Mononuclear cell (primary cell): Measurements from ENCODE around the gene SMYD3. TPM values are rescaled to one million over a fixed set of nuclear protein-coding genes. Genes with fewer than 3 reads are reported as not detected.

ENCODE experiments used
- H3K27me3 ChIP-seq: 2 replicates; pipeline ENCODE4 v1.6.0; 2011; ENCODE audit warnings: low read length, control low read depth; ENCODE audit not compliant: insufficient read depth
- H3K4me1 ChIP-seq: 2 replicates; pipeline ENCODE4 v1.5.1; 2011; ENCODE audit warnings: mild to moderate bottlenecking, low read length, control low read depth; ENCODE audit not compliant: insufficient read depth
- H3K4me3 ChIP-seq: 2 replicates; pipeline ENCODE4 v1.5.1; 2011; ENCODE audit warnings: mild to moderate bottlenecking, low read length, moderate library complexity
- H3K9me3 ChIP-seq: 2 replicates; pipeline ENCODE4 v1.5.1; 2011; ENCODE audit warnings: low read depth, mild to moderate bottlenecking, control low read depth, low read length
- total RNA-seq: library from RNA; depleted of rRNA; stranded (reverse); fragments of >200 nt; gene quantifications from one replicate; pipeline ENCODE4 v1.2.3, GENCODE V29; 2012

SMYD3 gene
- total RNA-seq, 1 donor, result 18.2 TPM

DNA sequence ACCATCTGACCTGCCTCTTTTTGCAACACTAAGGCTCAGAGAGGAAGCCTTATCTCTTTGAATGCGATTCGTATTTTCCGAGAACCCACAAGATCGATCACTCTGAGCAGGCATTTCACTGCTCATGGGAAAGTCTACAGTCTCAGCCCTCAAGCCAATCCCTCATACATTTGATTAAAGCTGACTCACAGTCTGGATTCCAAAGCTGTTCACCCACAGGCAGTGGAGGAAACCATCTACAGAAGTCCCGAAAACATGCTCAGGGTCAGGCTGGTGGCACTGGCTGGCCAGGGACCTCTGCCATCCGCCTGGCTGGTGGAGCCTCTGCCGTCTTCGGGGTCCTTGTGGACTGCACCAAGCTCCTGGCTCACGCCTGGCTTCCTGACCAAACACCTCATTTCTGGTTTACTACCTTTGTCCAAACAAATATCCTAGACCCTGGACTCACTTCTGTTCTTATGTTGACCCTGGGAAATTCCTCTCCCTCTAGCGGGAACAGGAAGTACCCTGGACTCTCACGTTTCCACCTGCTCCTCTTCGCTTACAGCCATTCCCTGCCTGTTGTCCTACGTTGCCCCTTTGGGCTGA lies 650.0 kb downstream of the SMYD3 start:
- H3K27me3 ChIP-seq, result no peaks in the 10 kb centered on the region
- no peaks in the 10 kb centered on the region for H3K4me1 ChIP-seq
- H3K9me3 ChIP-seq, result no peaks in the 10 kb centered on the region
- no peak overlapping the region for H3K4me3 ChIP-seq

DNA sequence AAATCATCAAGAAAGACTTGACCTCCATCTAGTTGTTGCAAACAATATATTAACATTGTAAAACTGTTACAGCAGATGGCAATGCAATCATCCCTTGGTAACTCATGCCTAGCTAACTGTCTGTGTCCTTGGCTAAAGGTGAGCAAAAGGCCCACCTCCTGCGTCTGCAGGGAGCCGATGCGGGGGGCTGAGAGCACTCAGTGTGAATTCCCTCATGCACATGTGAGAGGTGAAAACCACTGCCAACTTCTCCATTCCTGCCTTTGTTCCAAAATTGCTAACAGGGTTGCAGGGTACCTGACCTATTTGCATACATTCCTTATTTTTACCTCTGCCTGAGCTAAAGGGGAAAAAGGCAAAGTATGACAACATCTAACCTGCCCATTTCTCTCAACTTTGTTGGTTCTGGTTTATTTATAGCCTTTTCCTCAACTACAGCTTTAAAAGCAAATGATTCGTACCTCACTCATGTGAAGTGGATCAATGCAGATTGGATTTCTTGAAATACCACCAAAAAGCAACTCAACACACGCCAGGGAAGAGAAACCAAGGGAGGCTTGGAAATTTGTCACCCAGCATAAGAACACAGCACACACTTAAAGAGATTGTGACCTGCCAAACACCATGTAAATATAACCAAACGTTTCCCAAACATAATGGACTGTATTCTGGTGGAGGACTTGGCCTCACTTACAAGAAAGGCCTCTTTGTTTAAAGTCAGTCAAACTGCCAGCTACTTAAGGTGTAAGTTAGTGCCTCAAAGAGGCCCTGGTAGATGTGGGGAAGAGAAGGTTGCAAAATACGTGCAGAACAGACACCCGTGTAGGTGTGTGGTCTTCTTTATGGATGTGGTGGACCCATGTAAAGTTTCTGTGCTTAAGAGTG lies 651.0 kb downstream of the SMYD3 start:
- Histone ChIP-seq H3K27me3 (no peaks in the 10 kb centered on the region), H3K4me3 (no peak overlapping the region), H3K4me1 (no peaks in the 10 kb centered on the region), H3K9me3 (no peaks in the 10 kb centered on the region)

DNA sequence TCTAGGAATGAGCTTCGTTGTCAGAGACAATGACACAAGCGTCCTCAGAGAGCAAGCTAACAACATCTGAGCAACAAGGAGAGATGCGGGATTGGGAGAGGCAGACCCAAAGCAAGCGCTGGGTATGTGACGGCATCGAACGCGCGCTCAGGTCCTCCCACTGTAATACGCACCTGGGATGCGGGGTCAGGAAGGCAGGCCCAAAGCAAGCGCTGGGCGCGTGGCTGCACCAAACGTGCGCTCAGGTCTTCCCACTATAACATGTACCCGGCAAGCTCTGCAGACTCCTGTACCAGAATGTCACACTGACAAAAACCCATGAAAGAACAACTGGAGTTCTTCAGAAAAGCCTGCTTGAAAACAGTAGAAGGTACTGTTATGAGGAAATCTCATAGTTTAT lies 653.8 kb downstream of the SMYD3 start:
- Histone ChIP-seq H3K4me1 (no peaks in the 10 kb centered on the region), H3K9me3 (no peaks in the 10 kb centered on the region), H3K4me3 (no peak overlapping the region), H3K27me3 (no peaks in the 10 kb centered on the region)

DNA sequence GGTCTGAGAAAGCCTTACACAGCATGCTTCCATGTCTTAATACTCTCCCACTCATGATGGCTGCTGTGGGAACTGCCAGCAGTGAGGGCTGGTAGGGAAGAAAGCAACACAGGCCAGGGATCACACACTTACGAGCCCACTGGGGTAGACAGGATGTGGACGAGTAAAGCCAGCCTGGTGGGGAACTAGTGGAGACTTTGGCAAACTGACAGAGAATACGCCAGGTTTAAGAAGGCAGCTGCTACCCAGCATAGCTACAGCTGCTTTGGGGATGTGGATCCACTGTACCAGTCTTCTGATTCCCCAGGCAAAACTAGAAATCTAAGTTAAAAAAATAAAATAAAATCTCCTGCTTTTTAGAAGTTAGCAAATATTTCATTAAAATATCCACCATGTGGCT lies 664.0 kb downstream of the SMYD3 start:
- H3K9me3 ChIP-seq, result no peaks in the 10 kb centered on the region
- no peaks in the 10 kb centered on the region for H3K27me3 ChIP-seq

DNA sequence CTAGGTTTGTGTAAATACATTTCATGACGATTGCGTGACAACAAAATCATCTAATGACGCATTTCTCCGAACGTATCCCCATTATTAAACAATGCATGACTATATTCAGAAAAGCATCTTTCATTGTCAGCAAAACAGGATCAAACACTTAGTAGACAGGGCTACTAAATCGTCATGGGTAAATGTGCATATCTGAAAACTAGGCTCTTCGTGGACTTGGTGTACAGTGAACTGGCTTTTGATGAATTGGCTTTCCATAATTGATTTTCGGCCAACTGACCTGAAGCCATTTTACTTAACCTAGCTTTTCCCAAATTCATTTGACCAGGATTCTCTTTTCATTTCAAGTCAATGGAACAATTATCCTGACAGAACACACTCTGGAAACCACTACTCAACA lies 665.0 kb downstream of the SMYD3 start:
- Histone ChIP-seq H3K4me3 (no peak overlapping the region), H3K9me3 (no peaks in the 10 kb centered on the region), H3K4me1 (no peaks in the 10 kb centered on the region), H3K27me3 (no peaks in the 10 kb centered on the region)

More for the DNA sequence above, 664.0 kb downstream of the SMYD3 start:
- Histone ChIP-seq H3K4me3 (no peak overlapping the region), H3K4me1 (no peaks in the 10 kb centered on the region)

DNA sequence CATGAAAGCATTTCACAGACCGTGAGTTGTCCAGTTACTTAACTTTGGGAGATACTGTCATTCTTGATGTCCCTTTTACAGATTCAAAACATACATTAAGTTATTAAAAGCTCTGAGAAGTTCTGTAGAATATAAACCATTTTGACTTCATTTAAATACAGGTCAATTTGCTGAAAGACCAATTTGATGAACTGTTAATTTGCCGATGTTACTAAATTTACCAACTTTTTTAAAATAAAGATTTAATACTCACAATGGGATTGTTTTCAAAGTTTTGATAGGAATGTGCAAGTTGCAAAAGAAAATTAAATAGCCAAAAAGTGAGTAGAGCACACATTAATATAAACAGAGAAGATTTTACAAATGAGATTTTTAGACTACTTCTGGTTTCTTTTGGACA lies 666.1 kb downstream of the SMYD3 start:
- H3K4me3 ChIP-seq, result no peak overlapping the region
- H3K4me1 ChIP-seq, result no peaks in the 10 kb centered on the region
- no peaks in the 10 kb centered on the region for H3K27me3 ChIP-seq
- H3K9me3 ChIP-seq, result no peaks in the 10 kb centered on the region

DNA sequence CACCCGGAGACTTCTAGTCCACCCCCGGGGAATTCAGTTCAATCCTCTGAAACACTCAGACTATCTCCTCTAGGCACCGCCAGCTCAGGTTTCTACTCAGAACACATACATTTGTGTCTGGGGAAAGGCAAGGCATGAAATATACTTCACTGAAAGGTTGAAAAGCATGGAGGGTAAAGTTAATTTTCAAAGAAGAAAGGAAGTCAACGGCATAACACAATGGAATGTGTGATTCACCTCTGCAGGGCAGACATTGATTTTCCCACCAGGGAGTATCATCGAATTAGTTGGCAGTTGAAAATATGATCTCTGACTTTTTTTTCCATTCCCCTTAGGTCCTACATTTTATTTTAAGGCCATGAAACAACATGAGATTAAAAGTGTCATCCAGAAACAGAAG lies 669.4 kb downstream of the SMYD3 start:
- Histone ChIP-seq H3K9me3 (no peaks in the 10 kb centered on the region), H3K4me3 (no peak overlapping the region), H3K4me1 (no peaks in the 10 kb centered on the region)

DNA sequence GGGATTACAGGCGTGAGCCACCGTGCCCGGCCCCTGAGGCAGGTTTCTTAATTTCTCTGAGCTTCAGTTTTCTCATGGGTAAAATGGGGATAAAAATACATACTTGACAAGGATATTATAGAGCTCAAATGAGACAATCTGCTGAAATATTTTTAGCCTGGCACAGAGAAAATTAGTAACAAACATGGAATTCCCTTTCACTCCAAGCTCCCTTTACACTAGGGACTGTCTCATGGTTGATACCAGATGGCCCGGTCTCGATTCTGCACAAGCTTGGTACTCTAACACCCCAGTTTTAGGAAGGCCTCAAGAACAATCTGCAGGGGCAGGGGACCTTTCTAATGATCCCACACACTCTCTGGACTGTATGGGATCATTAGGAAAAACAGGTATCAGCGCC lies 671.7 kb downstream of the SMYD3 start:
- no peaks in the 10 kb centered on the region for H3K4me1 ChIP-seq

More for the DNA sequence above, 669.4 kb downstream of the SMYD3 start:
- no peaks in the 10 kb centered on the region for H3K27me3 ChIP-seq

DNA sequence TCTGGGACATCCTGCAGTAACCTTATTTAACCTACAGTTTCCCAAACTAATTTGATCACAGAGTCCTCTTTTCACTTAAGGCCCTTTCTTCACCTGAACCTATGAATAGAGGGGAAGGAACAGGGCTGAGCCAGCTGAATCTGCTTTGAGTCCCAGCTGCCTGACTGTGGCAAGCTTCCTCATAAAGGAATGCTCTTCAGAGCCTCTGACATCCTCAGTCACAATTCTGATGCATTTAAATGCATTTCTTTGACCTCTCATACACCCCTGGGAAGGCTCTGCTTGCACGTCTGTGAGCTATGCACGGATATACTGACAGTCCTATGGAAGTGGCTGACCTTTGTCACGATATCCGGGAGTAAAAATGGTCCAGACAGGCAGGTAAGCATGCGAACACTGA lies 673.1 kb downstream of the SMYD3 start:
- Histone ChIP-seq H3K9me3 (no peaks in the 10 kb centered on the region), H3K4me1 (no peaks in the 10 kb centered on the region), H3K27me3 (no peaks in the 10 kb centered on the region), H3K4me3 (no peak overlapping the region)

More for the DNA sequence above, 671.7 kb downstream of the SMYD3 start:
- Histone ChIP-seq H3K27me3 (no peaks in the 10 kb centered on the region), H3K4me3 (no peak overlapping the region), H3K9me3 (no peaks in the 10 kb centered on the region)

DNA sequence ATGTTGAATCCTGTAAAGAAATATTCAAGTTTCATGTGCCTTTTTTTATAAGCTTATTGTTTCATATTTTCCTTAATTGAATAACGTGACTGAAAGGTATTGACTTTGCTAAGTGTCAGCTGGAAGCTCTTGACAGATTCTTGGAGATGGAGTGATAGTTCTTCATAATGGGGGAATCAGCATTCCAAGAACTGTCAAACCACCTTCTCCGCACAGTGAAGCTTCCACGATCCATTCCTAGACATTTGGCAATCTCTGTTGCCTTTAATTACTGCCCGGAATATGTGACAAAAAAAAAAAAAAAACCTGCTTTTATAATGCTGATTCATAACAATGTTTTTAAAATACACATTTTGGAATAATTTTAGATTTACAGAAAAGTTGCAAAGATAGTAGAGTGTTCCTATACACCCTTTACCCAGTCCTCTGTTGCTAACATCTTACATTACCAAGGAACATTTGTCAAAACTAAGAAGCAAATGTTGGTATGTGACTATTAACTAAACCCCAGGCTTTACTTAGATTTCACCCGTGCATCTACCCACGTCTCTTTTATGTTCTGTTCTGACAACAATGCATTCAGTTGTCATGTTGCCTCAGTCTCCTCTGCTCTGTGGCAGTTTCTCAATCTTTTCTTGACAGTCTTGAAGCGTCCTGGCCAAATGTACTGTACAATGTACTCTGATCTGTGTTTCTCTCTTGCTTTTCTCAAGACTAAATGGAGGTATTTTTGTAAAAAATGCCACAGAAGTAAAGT lies 674.1 kb downstream of the SMYD3 start:
- Histone ChIP-seq H3K4me3 (no peak overlapping the region), H3K27me3 (no peaks in the 10 kb centered on the region), H3K9me3 (no peaks in the 10 kb centered on the region), H3K4me1 (no peaks in the 10 kb centered on the region)

DNA sequence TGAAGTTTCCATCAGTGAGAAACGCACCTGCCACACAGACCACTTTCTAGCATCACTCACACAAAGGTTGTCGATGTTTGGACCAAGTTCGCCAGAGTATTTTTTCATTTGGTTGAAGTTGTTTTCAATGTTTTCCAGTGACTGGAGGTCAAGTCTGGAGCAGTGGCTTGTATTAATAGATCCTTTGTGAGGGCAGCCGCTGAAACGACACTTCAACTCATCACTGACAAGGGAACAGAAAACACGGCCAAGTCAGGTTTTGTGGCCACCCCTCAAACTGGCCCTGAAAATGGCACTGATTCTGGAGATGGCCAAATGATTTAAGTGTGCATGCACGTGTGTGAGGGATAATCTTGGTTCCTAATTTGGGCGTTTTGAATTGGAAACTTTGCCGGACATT lies 675.6 kb downstream of the SMYD3 start:
- Histone ChIP-seq H3K9me3 (no peaks in the 10 kb centered on the region), H3K27me3 (no peaks in the 10 kb centered on the region), H3K4me1 (no peaks in the 10 kb centered on the region), H3K4me3 (no peak overlapping the region)

DNA sequence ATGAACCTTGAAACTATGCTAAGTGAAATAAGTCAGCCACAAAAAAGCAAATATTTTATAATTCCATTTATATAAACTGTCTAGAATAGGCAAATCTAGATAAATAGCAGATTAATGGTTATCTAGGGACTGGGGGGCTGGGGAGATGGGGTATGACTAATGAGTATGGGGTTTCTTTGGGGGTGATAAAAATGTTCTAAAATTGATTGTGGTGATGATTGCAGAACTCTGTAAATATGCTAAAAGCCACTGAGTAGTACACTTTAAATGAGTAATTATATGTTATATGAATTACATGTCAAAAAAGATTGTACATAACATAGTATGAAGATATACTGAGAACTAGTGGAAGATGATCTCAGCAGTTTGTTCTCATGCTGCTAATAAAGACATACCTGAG lies 677.3 kb downstream of the SMYD3 start:
- no peaks in the 10 kb centered on the region for H3K9me3 ChIP-seq
- H3K27me3 ChIP-seq, result no peaks in the 10 kb centered on the region
- H3K4me1 ChIP-seq, result no peaks in the 10 kb centered on the region
- H3K4me3 ChIP-seq, result no peak overlapping the region

DNA sequence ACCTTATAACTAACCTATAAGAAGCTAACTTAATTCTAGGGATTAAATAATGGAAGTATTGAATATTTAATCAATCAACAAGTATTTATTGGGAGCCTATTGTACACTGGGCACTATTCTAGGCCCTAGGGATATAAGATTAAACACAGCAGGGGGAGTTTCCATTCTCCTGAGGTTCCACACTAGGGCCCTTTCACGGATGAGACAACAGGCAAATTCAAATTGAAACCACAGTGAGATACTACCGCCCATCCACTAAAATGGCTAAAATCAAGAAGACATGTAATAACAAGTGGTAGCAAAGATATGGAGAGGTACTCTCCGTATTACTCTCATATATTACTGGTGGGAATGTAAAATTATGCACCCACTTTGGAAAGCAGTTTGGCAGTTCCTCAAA lies 677.9 kb downstream of the SMYD3 start:
- Histone ChIP-seq H3K4me1 (no peaks in the 10 kb centered on the region), H3K27me3 (no peaks in the 10 kb centered on the region), H3K4me3 (no peak overlapping the region), H3K9me3 (no peaks in the 10 kb centered on the region)

DNA sequence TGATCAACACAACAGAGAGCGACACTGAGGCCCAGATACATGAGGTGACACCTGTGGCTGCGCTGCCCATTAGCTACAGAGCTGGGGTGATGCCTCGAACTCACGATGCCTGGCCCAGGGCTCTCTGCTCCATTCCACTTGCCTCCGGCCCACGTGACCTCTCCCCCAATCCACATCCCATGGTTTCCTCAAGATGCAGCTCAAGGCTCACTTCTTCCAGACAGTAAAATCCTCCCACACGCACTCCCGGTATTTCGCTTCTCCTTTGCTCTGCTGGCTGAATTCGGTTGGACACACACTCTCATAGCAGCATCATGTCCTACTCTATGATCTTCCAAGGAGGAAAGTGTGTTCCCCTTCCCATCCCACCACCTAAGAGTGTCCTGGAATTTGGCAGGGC lies 679.8 kb downstream of the SMYD3 start:
- no peaks in the 10 kb centered on the region for H3K4me1 ChIP-seq
- no peaks in the 10 kb centered on the region for H3K27me3 ChIP-seq
- no peaks in the 10 kb centered on the region for H3K9me3 ChIP-seq
- no peak overlapping the region for H3K4me3 ChIP-seq

DNA sequence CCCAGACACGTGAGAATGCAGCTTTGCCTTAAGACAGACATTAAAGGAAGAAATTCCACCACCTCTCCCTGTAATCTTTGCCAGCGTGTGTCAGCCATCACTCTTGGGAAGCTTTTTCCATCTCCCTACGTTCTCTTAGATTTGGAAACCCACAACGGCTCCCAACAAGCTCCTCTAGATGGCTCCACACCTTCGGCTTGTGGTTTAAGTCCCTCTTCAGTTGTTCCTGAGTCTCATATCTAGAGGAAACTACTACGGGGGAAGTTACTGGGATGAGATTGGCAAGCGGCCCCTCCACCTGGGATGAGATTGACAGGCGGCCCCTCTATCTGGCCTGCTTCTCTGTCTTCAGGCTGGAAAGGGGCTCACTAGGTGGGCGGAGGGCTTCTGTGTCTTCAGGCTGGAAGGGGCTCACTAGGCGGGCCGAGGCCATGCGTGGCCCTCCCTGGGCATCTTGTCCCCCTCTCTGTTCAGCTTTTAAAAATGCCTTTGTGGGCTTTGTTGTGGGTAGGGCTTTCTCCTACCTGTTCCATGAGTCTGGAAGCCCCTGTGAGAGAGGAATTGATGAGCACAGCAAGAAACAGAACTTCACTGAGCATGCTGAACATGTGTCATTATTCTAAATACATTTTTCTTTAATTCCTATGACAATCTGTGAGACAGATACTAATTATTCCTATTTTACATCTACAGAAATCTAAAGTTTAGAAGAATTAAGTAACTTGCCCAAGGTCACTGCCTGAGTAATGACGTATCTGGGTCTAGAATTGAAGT lies 681.8 kb downstream of the SMYD3 start:
- Histone ChIP-seq H3K4me1 (no peaks in the 10 kb centered on the region), H3K27me3 (no peaks in the 10 kb centered on the region), H3K4me3 (no peak overlapping the region), H3K9me3 (no peaks in the 10 kb centered on the region)
